OCI-LY3 (cell line): ENCODE measurements around the gene SLC16A6.

Source experiments
- CTCF ChIP-seq: fragments of 200-600, 300-600 bp; sonication (generic); IDR thresholded peaks from 2 replicates; pipeline ENCODE4 v1.5.1; 2014; ENCODE audit warnings: antibody characterized with exemption, low read length, low read depth
- EZH2phosphoT487 ChIP-seq: fragments of 200-600 bp; shearing (Covaris generic); IDR thresholded peaks from 2 replicates; pipeline ENCODE4 v1.6.1; 2018; ENCODE audit warnings: antibody characterized with exemption, mixed run types, low read depth

DNA sequence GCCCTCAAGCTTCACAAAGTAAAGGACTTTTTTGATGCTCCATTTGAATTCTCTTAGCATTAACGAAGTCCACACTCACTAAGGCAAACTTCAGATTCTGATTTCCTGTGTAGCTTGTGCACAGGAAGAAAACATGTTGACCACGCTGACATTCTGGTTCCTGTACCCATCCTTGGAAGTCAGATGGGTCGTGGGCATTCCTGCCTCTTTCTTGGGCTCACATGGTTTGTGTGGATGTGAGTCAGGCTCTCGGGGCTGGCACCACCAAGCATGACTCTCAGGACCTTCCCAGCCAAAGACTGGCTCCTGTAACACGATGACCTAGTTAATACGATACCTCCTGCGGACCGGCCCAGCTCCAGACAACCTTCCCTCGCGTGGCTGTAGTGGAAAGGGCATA, 33.2 kb upstream of the SLC16A6 start:
- TF ChIP-seq CTCF = no peak
- no peak for TF ChIP-seq EZH2phosphoT487
